Activated T-cell treated with anti-CD3 and anti-CD28 coated beads for 4 hours (primary cell): ENCODE results near the gene SLC14A1.
"Not testable (repeated sequence)": the region's sequence is repeated elsewhere in the genome, so short reads cannot be mapped to it uniquely, and the experiment has no call there.

Experiments used
- DNase-seq: peaks from one replicate; pipeline ENCODE4 v3.0.0-alpha.2; 2020

SLC14A1 gene

GRCh38 chr18:45724601-45725000 is 620 bp downstream of the SLC14A1 start:
- no peak for DNase-seq

- DNase-seq = no peak
Measured at GRCh38 chr18:45725336-45725735, 1.4 kb downstream of the SLC14A1 start.

GRCh38 chr18:45726603-45727002 is 2.6 kb downstream of the SLC14A1 start:
- no peak for DNase-seq

- DNase-seq = no peak
Measured at GRCh38 chr18:45727068-45727467, 3.1 kb downstream of the SLC14A1 start.

GRCh38 chr18:45728336-45729010 is 4.5 kb downstream of the SLC14A1 start:
- DNase-seq = no peak

GRCh38 chr18:45730832-45731575 is 7.0 kb downstream of the SLC14A1 start:
- DNase-seq = no peak

- no peak for DNase-seq
Measured at GRCh38 chr18:45731716-45732115, 7.7 kb downstream of the SLC14A1 start.

GRCh38 chr18:45733535-45733934 is 9.6 kb downstream of the SLC14A1 start:
- DNase-seq = no peak

GRCh38 chr18:45734505-45734904 is 10.5 kb downstream of the SLC14A1 start:
- DNase-seq = no peak

- DNase-seq = no peak
Measured at GRCh38 chr18:45734944-45735343, 11.0 kb downstream of the SLC14A1 start.

- no peak for DNase-seq
Measured at GRCh38 chr18:45738660-45739059, 14.7 kb downstream of the SLC14A1 start.

- no peak for DNase-seq
Measured at GRCh38 chr18:45739268-45739667, 15.3 kb downstream of the SLC14A1 start.

GRCh38 chr18:45739848-45740247 is 15.9 kb downstream of the SLC14A1 start:
- no peak for DNase-seq

- no peak for DNase-seq
Measured at GRCh38 chr18:45741056-45741455, 17.1 kb downstream of the SLC14A1 start.

GRCh38 chr18:45745817-45746461 is 22.0 kb downstream of the SLC14A1 start:
- DNase-seq = no peak

GRCh38 chr18:45748501-45748900 is 24.5 kb downstream of the SLC14A1 start:
- no peak for DNase-seq

- DNase-seq = no peak
Measured at GRCh38 chr18:45749918-45750689, 26.1 kb downstream of the SLC14A1 start.

- no peak for DNase-seq
Measured at GRCh38 chr18:45751766-45752165, 27.8 kb downstream of the SLC14A1 start.

GRCh38 chr18:45752681-45753080 is 28.7 kb downstream of the SLC14A1 start:
- no peak for DNase-seq

- DNase-seq = no peak
Measured at GRCh38 chr18:45753286-45753685, 29.3 kb downstream of the SLC14A1 start.

GRCh38 chr18:45755934-45756333 is 32.0 kb downstream of the SLC14A1 start:
- no peak for DNase-seq

- DNase-seq = no peak
Measured at GRCh38 chr18:45757005-45757404, 33.0 kb downstream of the SLC14A1 start.

GRCh38 chr18:45757644-45758043 is 33.7 kb downstream of the SLC14A1 start:
- not testable (repeated sequence) for DNase-seq
